NCI-H460 (cell line): ENCODE data around the gene NAGPA. TPM values are rescaled to one million over a fixed set of nuclear protein-coding genes. Genes with fewer than 3 reads are reported as not detected.
"Not testable (repeated sequence)": the region's sequence is repeated elsewhere in the genome, so short reads cannot be mapped to it uniquely, and the experiment has no call there.

Experiments
- DNase-seq: peaks from one replicate; pipeline ENCODE4 v3.0.0-alpha.2; 2016; ENCODE audit warnings: low read depth; ENCODE audit errors: extremely low read depth
- polyA plus RNA-seq: library from polyadenylated mRNA; depleted of rRNA; stranded (reverse); fragments of >200 nt; gene quantifications from 2 replicates; pipeline ENCODE4 v1.2.3, GENCODE V29; 2014; cell fraction: nucleus; rRNA removed
- total RNA-seq: library from RNA; depleted of rRNA; stranded (reverse); fragments of >200 nt; shearing (Covaris generic); gene quantifications from 2 replicates; pipeline ENCODE4 v1.2.3, GENCODE V29; 2014; rRNA removed

NAGPA gene, protein sequence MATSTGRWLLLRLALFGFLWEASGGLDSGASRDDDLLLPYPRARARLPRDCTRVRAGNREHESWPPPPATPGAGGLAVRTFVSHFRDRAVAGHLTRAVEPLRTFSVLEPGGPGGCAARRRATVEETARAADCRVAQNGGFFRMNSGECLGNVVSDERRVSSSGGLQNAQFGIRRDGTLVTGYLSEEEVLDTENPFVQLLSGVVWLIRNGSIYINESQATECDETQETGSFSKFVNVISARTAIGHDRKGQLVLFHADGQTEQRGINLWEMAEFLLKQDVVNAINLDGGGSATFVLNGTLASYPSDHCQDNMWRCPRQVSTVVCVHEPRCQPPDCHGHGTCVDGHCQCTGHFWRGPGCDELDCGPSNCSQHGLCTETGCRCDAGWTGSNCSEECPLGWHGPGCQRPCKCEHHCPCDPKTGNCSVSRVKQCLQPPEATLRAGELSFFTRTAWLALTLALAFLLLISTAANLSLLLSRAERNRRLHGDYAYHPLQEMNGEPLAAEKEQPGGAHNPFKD
- total RNA-seq: 15.2 and 18.9 TPM in 2 replicates
- 81.6 and 119 TPM in 2 replicates for polyA plus RNA-seq

DNA sequence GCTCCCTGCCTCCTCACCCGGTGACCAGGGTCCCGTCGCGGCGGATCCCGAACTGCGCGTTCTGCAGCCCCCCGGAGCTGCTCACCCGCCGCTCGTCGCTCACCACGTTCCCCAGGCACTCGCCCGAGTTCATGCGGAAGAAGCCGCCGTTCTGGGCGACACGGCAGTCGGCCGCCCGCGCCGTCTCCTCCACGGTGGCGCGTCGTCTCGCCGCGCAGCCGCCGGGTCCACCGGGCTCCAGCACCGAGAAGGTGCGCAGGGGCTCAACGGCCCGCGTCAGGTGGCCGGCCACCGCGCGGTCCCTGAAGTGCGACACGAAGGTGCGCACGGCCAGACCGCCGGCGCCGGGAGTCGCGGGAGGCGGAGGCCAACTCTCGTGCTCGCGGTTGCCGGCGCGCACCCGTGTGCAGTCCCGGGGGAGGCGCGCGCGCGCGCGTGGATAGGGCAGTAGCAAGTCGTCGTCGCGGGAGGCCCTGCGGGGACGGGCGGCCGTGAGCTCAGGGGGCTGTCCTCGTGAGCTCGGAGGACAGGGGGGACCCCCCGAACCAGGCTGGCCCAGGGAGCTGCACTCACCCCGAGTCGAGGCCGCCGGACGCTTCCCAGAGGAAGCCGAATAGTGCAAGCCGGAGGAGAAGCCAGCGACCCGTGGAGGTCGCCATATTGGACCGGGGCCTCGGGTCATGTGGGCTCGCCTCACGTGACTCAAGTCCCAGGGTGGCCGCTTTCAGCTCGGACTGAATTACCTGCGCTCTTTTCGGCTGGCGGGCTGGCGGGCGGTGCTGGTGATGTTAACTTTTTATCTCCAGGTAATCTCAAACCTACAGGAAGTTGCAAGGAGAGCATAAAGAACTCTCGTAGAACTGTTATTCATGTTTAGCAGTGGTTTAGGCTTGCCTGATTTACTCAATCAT is at the start of gene NAGPA:
TSS of gene NAGPA (minus strand) at position 680 of the 911 bp plus-strand sequence. CDS start at position 659, 21 bp downstream.
- peak; percentile 77 for DNase-seq

- DNase-seq: not testable (repeated sequence)
Observed at GRCh38 chr16:5080996-5081395, 47.3 kb upstream of the NAGPA start.

DNA sequence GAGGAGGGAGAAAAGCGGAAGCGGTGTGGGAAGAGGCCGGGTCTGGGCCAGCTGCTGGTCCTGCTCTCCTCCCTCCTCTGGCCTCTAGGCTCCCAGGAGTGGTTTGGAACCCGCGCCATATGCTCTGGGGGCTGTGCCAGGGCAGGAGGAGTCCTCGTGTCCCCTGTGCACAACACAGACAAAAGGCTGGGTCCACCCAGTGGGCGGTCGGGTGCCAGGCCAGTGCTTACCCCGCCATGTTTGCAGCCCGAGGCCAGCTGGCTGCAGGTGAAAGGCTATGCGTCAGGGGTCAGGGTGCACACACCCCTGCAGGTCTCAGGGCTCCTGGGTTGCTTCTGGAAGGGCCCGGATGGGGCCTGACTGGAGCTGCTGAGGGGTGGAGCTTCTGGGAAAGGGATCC is 46.7 kb upstream of the NAGPA start:
- not testable (repeated sequence) for DNase-seq

DNA sequence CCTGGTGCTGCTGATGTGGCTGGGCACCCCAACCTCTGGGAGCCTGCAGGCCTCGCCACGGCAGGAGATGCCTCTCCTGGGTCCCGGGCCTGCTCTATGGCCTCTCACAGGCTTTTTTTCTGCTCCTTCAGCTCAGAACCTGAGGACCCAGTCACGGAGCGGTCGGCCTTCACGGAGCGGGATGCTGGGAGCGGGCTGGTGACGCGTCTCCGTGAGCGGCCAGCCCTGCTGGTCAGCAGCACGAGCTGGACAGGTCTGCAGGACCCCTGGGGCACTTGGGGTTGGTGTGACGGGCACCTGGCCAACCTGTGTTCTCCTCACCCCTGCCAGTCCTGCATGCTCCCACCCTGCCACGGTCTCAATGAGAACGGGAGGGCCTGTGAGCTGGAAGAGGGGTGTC is 44.9 kb upstream of the NAGPA start:
- DNase-seq: no peak

DNA sequence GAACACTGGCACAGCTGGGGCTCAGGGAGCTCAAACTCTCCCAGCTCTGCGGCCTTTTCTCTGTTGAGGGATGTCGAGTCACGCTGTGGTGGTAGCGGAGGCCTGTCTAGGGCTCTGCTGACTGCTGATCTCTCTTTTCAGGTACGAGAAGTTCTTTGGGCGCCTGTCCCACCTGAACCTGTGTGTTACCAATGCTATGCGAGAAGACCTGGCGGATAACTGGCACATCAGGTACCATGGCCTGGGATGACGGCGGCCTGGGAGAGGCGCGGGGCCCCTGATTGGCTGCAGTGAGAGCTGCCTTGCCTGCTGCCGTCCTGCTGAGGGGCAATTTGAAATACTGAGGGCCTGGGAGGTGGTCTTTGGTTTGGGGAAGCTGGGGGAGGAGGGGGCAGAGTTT is 43.6 kb upstream of the NAGPA start:
- no peak for DNase-seq

- no peak for DNase-seq
Observed at GRCh38 chr16:5075637-5076036, 41.9 kb upstream of the NAGPA start.

GRCh38 chr16:5073771-5074170 is 40.0 kb upstream of the NAGPA start:
- DNase-seq: not testable (repeated sequence)

DNA sequence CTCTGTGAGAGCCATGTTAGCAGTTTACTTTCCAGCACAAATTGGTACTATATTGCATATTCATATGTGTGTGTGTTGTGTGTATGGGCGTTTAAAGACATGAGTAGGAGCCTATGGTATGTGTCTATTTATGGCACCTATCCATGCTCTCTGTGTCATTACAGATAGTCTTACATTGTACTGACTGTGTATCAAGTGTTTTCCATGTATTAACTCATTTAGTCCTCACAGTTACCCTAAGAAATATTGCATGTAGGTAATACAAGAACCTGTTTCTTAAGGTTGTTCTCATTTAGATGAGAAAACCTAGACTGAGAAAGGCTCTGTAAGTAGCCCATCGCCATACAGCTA is 39.5 kb upstream of the NAGPA start:
- DNase-seq: no peak

DNA sequence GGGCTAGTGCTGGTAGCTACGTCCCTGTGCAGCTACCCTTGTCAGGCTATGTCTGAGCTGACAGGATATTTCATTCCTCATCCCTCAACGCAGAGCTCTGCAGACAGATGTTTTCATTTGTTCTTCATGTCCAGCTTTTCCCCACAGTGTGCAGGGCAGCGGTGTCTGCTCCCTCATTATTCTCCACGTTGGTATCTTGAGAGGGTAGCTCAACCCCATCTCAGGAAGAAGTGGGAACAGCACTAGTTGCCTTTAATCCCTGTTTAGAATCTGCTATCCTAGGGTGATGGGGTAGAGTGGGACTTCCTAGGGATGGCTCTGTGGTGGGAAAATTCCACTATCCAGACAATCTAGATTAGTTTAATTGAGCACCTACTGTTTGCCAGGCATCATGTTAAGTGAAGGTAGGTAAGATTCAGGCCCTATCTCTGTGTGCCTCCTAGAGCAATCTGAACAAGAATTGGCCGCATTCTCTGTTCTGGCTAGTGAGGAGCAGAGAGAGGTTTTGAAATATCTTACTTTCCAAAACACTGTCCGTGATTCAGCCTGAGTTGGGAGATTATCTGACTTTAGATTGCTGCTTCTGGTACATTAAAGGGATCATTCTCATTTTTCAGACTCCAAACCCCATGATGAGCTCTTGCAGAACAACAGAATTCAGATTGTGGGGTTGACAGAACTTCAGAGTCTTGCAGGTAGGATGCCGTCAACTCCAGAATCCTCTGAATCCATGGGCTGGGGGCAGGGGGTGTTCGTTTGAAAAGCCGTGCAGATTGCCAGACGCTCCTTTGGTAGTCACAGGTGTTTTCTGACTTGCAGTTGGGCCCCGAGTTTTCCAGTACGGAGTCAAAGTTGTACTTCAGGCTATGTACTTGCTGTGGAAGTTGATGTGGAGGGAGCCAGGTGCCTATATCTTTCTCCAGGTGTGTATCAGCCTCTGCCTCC is 38.9 kb upstream of the NAGPA start:
- no peak for DNase-seq

- peak; percentile 84 for DNase-seq
Observed at GRCh38 chr16:5071681-5072333, 38.1 kb upstream of the NAGPA start, which contains the start of gene ALG1. Gene ALG1 (plus strand): TSS chr16:5071843. CDS start chr16:5071850, 7 bp downstream.

GRCh38 chr16:5071341-5071680 is 37.6 kb upstream of the NAGPA start:
- no peak for DNase-seq

- no peak for DNase-seq
Observed at GRCh38 chr16:5070431-5071186, 36.9 kb upstream of the NAGPA start.

- DNase-seq: no peak
Observed at GRCh38 chr16:5069854-5070253, 36.1 kb upstream of the NAGPA start.

- DNase-seq: no peak
Observed at GRCh38 chr16:5069048-5069447, 35.3 kb upstream of the NAGPA start.

- DNase-seq: no peak
Observed at GRCh38 chr16:5066511-5066910, 32.8 kb upstream of the NAGPA start.

GRCh38 chr16:5065813-5066212 is 32.1 kb upstream of the NAGPA start, which contains the start of gene C16orf89:
Gene C16orf89 (minus strand): TSS chr16:5065956. CDS start chr16:5065908, 48 bp downstream.
- DNase-seq: no peak

GRCh38 chr16:5065326-5065725 is 31.6 kb upstream of the NAGPA start:
- no peak for DNase-seq

DNA sequence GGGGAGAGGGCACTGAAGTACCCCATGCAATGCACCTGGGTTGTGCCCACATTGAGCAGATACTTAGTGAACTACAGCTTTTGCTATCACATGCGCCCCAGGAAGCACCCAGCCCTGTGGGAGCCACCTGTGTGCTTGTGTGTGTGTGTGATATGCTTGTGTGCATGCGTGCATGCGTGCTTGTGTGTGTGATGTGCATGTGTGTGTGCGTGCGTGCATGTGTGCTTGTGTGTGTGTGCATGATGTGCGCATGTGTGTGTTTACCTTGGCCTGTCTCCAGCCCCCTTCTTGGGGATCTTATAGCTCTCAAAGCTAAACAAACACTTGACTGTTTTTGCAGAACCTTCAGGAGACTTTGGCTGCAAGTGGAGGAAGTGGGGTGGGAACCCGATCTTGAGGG is 31.2 kb upstream of the NAGPA start:
- no peak for DNase-seq
